HL-60 (cell line): ENCODE data around the gene WASF1.

Source experiments
- DNase-seq, 2 experiments: peaks; one replicate each; pipeline ENCODE4 v3.0.0-alpha.2; 2010 to 2020; ENCODE audit warnings: low read depth in 1 of 2, low spot score in 1 of 2
- H3K27ac ChIP-seq: fragments of 250-450 bp; sonication (Bioruptor Pico); replicated peaks from 2 replicates; pipeline ENCODE4 v1.5.1; 2020; ENCODE audit warnings: mild to moderate bottlenecking, moderate library complexity
- H3K27me3 ChIP-seq: fragments of 250-450 bp; sonication (Bioruptor Pico); 2 replicates; pipeline ENCODE4 v1.5.1; 2021; ENCODE audit warnings: mild to moderate bottlenecking, moderate library complexity; ENCODE audit not compliant: insufficient read depth, poor library complexity, severe bottlenecking
- H3K4me3 ChIP-seq: replicated peaks from 2 replicates; pipeline ENCODE4 v1.5.1; 2011; ENCODE audit warnings: mild to moderate bottlenecking, control low read depth, low read length; ENCODE audit not compliant: insufficient read depth
- CTCF ChIP-seq: IDR thresholded peaks from one replicate; pipeline ENCODE4 v1.5.1; 2011; ENCODE audit warnings: low read length, control low read depth, inconsistent platforms; ENCODE audit not compliant: insufficient read depth
- GABPA ChIP-seq: IDR thresholded peaks from 2 replicates; pipeline ENCODE4 v1.6.1; 2012; ENCODE audit warnings: low read depth
- POLR2AphosphoS5 ChIP-seq: IDR thresholded peaks from 2 replicates; pipeline ENCODE4 v1.6.1; 2012; ENCODE audit warnings: low read depth
- REST ChIP-seq: IDR thresholded peaks from 2 replicates; pipeline ENCODE4 v1.6.1; 2012; ENCODE audit warnings: low read depth; ENCODE audit not compliant: insufficient replicate concordance
- SPI1 ChIP-seq: IDR thresholded peaks from 2 replicates; pipeline ENCODE4 v1.6.1; 2012; ENCODE audit warnings: low read depth, mild to moderate bottlenecking, borderline replicate concordance

WASF1 gene

GRCh38 chr6:110207652-110208051, 28.2 kb upstream of the WASF1 start:
- no peak for DNase-seq
- Histone ChIP-seq H3K27ac (no peak overlapping the region), H3K4me3 (no peak overlapping the region), H3K27me3 (no peaks in the 10 kb centered on the region)
- TF ChIP-seq POLR2AphosphoS5 (no peak), SPI1 (no peak), CTCF (no peak), GABPA (no peak), REST (no peak)

GRCh38 chr6:110201151-110201884, 21.8 kb upstream of the WASF1 start:
- TF ChIP-seq GABPA (no peak), REST (no peak), POLR2AphosphoS5 (no peak), SPI1 (no peak), CTCF (no peak)
- DNase-seq = no peak
- no peak overlapping the region for H3K4me3 ChIP-seq
- H3K27ac ChIP-seq = no peak overlapping the region
- H3K27me3 ChIP-seq = no peaks in the 10 kb centered on the region

GRCh38 chr6:110198561-110198960, 19.1 kb upstream of the WASF1 start:
- Histone ChIP-seq H3K27me3 (no peaks in the 10 kb centered on the region), H3K27ac (no peak overlapping the region), H3K4me3 (no peak overlapping the region)
- DNase-seq = no peak
- no peak for TF ChIP-seq GABPA
- TF ChIP-seq CTCF = no peak
- TF ChIP-seq POLR2AphosphoS5 = no peak
- no peak for TF ChIP-seq REST
- no peak for TF ChIP-seq SPI1
